ENCODE measurements around the gene LYSMD4.

Gene LYSMD4

GRCh38 chr15:99703603-99704443, 29.4 kb downstream of the LYSMD4 start:
- DNase-seq: no peak
- peak; percentile 62 to 81 for TF ChIP-seq CTCF (IDR thresholded peaks at IDR 0.05)
- no peaks in the 10 kb centered on the region for H3K27me3 ChIP-seq
- intact Hi-C loops (cut with DNase I; ENCODE audit: low total_unique reads): loop anchor here (5.0 kb wide), 1 partner anchor 137 kb away; the partner anchor contains the start of gene MEF2A
- H3K27ac ChIP-seq: peak overlapping the region; percentile 73 to 77
- no peak overlapping the region for H3K4me3 ChIP-seq
- H3K9me3 ChIP-seq: no peaks in the 10 kb centered on the region
- H3K36me3 ChIP-seq: no peaks in the 10 kb centered on the region
- peaks cover 0 to 43% (median 21%) of the 10 kb centered on the region in 4 donors for H3K4me1 ChIP-seq

- intact Hi-C loops (cut with DNase I; ENCODE audit: low total_unique reads): loop anchor here (5.0 kb wide), 1 partner anchor 136 kb away; the partner anchor contains the start of gene MEF2A
- Histone ChIP-seq H3K4me3 (no peak overlapping the region), H3K4me1 (peaks cover 0 to 35% (median 13%) of the 10 kb centered on the region in 4 donors), H3K36me3 (no peaks in the 10 kb centered on the region), H3K27me3 (no peaks in the 10 kb centered on the region), H3K9me3 (no peaks in the 10 kb centered on the region), H3K27ac (peak overlapping the region; percentile 73 to 77)
- DNase-seq: no peak
- no peak for TF ChIP-seq CTCF (IDR thresholded peaks at IDR 0.05)
Measured at GRCh38 chr15:99702895-99703602, 30.2 kb downstream of the LYSMD4 start.

- no peaks in the 10 kb centered on the region for H3K27me3 ChIP-seq
- no peak for TF ChIP-seq CTCF (IDR thresholded peaks at IDR 0.05)
- intact Hi-C loops (cut with DNase I; ENCODE audit: low total_unique reads): no loop called here
- no peaks in the 10 kb centered on the region for H3K4me1 ChIP-seq
- no peak overlapping the region for H3K27ac ChIP-seq
- peaks cover 23 to 38% (median 30%) of the 10 kb centered on the region in 3 donors for H3K36me3 ChIP-seq
- no peaks in the 10 kb centered on the region for H3K9me3 ChIP-seq
- DNase-seq: no peak
- no peak overlapping the region for H3K4me3 ChIP-seq
Measured at GRCh38 chr15:99696096-99696495, 37.1 kb downstream of the LYSMD4 start.

- DNase-seq: no peak
- Histone ChIP-seq H3K36me3 (peaks cover 35 to 66% (median 49%) of the 10 kb centered on the region in 3 donors), H3K27me3 (no peaks in the 10 kb centered on the region), H3K4me1 (no peaks in the 10 kb centered on the region), H3K27ac (no peak overlapping the region), H3K4me3 (no peak overlapping the region), H3K9me3 (no peaks in the 10 kb centered on the region)
- TF ChIP-seq CTCF (IDR thresholded peaks at IDR 0.05): no peak
- intact Hi-C loops (cut with DNase I; ENCODE audit: low total_unique reads): no loop called here
Measured at GRCh38 chr15:99692825-99693224, 40.4 kb downstream of the LYSMD4 start.

- Histone ChIP-seq H3K27me3 (no peaks in the 10 kb centered on the region), H3K4me3 (no peak overlapping the region), H3K27ac (no peak overlapping the region), H3K4me1 (peaks cover 0 to 9% (median 0%) of the 10 kb centered on the region in 4 donors), H3K36me3 (peaks cover 21 to 63% (median 25%) of the 10 kb centered on the region in 3 donors), H3K9me3 (peaks cover 0 to 8% (median 6%) of the 10 kb centered on the region in 3 donors)
- DNase-seq: no peak
- intact Hi-C loops (cut with DNase I; ENCODE audit: low total_unique reads): no loop called here
- TF ChIP-seq CTCF (IDR thresholded peaks at IDR 0.05): no peak
Measured at GRCh38 chr15:99686290-99686689, 46.9 kb downstream of the LYSMD4 start.

Measured in tibial artery (tissue), 4 donors.